IMR-90 (cell line): ENCODE measurements around the gene ITGA3. TPM values are rescaled to one million over a fixed set of nuclear protein-coding genes. Genes with fewer than 3 reads are reported as not detected.
A peak's percentile ranks its signal among the peaks of the same experiment; 100 is the strongest.

Experiments used
- ATAC-seq: fragments of 200-7000 bp; cut with Tn5 transposase; 2 replicates; pipeline ENCODE4 v1.9.1; 2020; ENCODE audit warnings: low read depth, mild to moderate bottlenecking, moderate library complexity
- BruUV-seq: library from RNA; stranded (reverse); fragments of 400-500 nt; replicated peaks from 2 replicates; lab custom pipeline; 2021; lab: Mats Ljungman, UMichigan
- CTCF ChIA-PET: fragments of 300-600 bp; formaldehyde crosslinking; extraction: SDS; loops from one replicate; lab custom pipeline; 2021; ENCODE audit warnings: antibody characterized with exemption; lab: Yijun Ruan, JAX
- POLR2A ChIA-PET: fragments of 300-600 bp; sonication (Branson Sonifier 250); formaldehyde crosslinking; loops from one replicate; lab custom pipeline; 2022; ENCODE audit warnings: antibody characterized with exemption; ENCODE audit not compliant: unreplicated experiment; lab: Charles Lee
- DNase-seq: peaks from one replicate; pipeline ENCODE4 v3.0.0; 2013
- H2AFZ ChIP-seq: replicated peaks from 2 replicates; pipeline ENCODE3; 2013; ENCODE audit warnings: low read length, mild to moderate bottlenecking; ENCODE audit not compliant: poor library complexity
- H2AK5ac ChIP-seq: 2 replicates; pipeline ENCODE4 v1.6.1; 2013; ENCODE audit warnings: low read depth, low read length, inconsistent platforms
- H2AK9ac ChIP-seq: replicated peaks from 2 replicates; pipeline ENCODE3; 2013; ENCODE audit warnings: mild to moderate bottlenecking, low read depth, low read length, moderate library complexity; ENCODE audit not compliant: poor library complexity
- H2BK120ac ChIP-seq: 2 replicates; pipeline ENCODE4 v1.6.1; 2013; ENCODE audit warnings: low read depth, low read length, inconsistent platforms
- H2BK15ac ChIP-seq: 3 replicates; pipeline ENCODE4 v1.6.1; 2013; ENCODE audit warnings: low read depth, low read length, inconsistent platforms
- H2BK20ac ChIP-seq: 2 replicates; pipeline ENCODE4 v1.6.1; 2013; ENCODE audit warnings: low read depth, mild to moderate bottlenecking, inconsistent platforms, low read length, moderate library complexity
- H2BK5ac ChIP-seq: 2 replicates; pipeline ENCODE4 v1.6.1; 2013; ENCODE audit warnings: mild to moderate bottlenecking, low read depth, low read length, inconsistent platforms; ENCODE audit not compliant: poor library complexity, severe bottlenecking
- H3K14ac ChIP-seq: replicated peaks from 2 replicates; pipeline ENCODE4 v1.6.1; 2013; ENCODE audit warnings: low read depth, low read length, inconsistent platforms
- H3K18ac ChIP-seq: 2 replicates; pipeline ENCODE4 v1.6.1; 2013; ENCODE audit warnings: low read depth, low read length, control low read depth
- H3K23ac ChIP-seq: 2 replicates; pipeline ENCODE4 v1.6.1; 2013; ENCODE audit warnings: low read depth, low read length, inconsistent platforms
- H3K27ac ChIP-seq: 2 replicates; pipeline ENCODE4 v1.5.1; 2013; ENCODE audit warnings: mild to moderate bottlenecking, control low read depth, low read length; ENCODE audit not compliant: insufficient read depth
- H3K27me3 ChIP-seq: 2 replicates; pipeline ENCODE4 v1.6.1; 2013; ENCODE audit warnings: low read length; ENCODE audit not compliant: control insufficient read depth, insufficient read depth
- H3K36me3 ChIP-seq: 2 replicates; pipeline ENCODE4 v1.6.1; 2013; ENCODE audit warnings: low read length, mixed read lengths; ENCODE audit not compliant: control insufficient read depth, insufficient read depth
- H3K4ac ChIP-seq: 2 replicates; pipeline ENCODE4 v1.6.1; 2013; ENCODE audit warnings: low read depth, low read length, inconsistent platforms
- H3K4me1 ChIP-seq: 2 replicates; pipeline ENCODE4 v1.6.1; 2013; ENCODE audit warnings: low read length, mixed read lengths; ENCODE audit not compliant: control insufficient read depth, insufficient read depth
- H3K4me2 ChIP-seq: 2 replicates; pipeline ENCODE4 v1.6.1; 2013; ENCODE audit warnings: low read depth, mild to moderate bottlenecking, control low read depth, low read length, moderate library complexity
- H3K4me3 ChIP-seq: 2 replicates; pipeline ENCODE4 v1.5.1; 2013; ENCODE audit warnings: low read depth, mild to moderate bottlenecking, control low read depth, low read length, moderate library complexity; ENCODE audit not compliant: insufficient read depth
- H3K56ac ChIP-seq: 2 replicates; pipeline ENCODE4 v1.6.1; 2013; ENCODE audit warnings: low read length, inconsistent platforms; ENCODE audit not compliant: insufficient read depth; ENCODE audit errors: extremely low read depth
- H3K79me1 ChIP-seq, 2 experiments: 2 replicates each; pipeline ENCODE4 v1.6.1; 2013; ENCODE audit warnings: low read length in 2 of 2, inconsistent platforms in 1 of 2, low read depth in 1 of 2
- H3K9ac ChIP-seq: 2 replicates; pipeline ENCODE4 v1.6.1; 2013; ENCODE audit warnings: low read depth, low read length, control low read depth
- H3K9me1 ChIP-seq: 2 replicates; pipeline ENCODE4 v1.6.1; 2013; ENCODE audit warnings: low read length, inconsistent platforms; ENCODE audit not compliant: insufficient read depth
- H3K9me3 ChIP-seq: 2 replicates; pipeline ENCODE4 v1.6.1; 2013; ENCODE audit warnings: low read length; ENCODE audit not compliant: control insufficient read depth, insufficient read depth
- H4K20me1 ChIP-seq: 2 replicates; pipeline ENCODE4 v1.6.1; 2013; ENCODE audit warnings: low read length, inconsistent platforms; ENCODE audit not compliant: insufficient read depth
- H4K5ac ChIP-seq: 2 replicates; pipeline ENCODE4 v1.6.1; 2013; ENCODE audit warnings: mild to moderate bottlenecking, low read depth, low read length, control low read depth
- H4K8ac ChIP-seq, 2 experiments: 2 replicates each; pipeline ENCODE4 v1.6.1; 2013; ENCODE audit warnings: low read depth in 2 of 2, low read length in 2 of 2, control low read depth in 1 of 2, inconsistent platforms in 1 of 2
- H4K91ac ChIP-seq: 2 replicates; pipeline ENCODE4 v1.6.1; 2013; ENCODE audit warnings: low read depth, low read length, inconsistent platforms; ENCODE audit not compliant: insufficient read depth
- BHLHE40 ChIP-seq: fragments of 150-350 bp; IDR thresholded peaks from 2 replicates; pipeline ENCODE4 v1.6.1; 2016; ENCODE audit warnings: mild to moderate bottlenecking, low read depth, low read length
- CEBPB ChIP-seq: IDR thresholded peaks from 2 replicates; pipeline ENCODE4 v1.6.1; 2012; ENCODE audit warnings: low read depth, low read length, improper control_type of control experiment
- CHD1 ChIP-seq: IDR thresholded peaks from 2 replicates; pipeline ENCODE4 v1.6.1; 2012; ENCODE audit warnings: low read depth, low read length, improper control_type of control experiment
- MAFK ChIP-seq: IDR thresholded peaks from 2 replicates; pipeline ENCODE4 v1.6.1; 2012; ENCODE audit warnings: low read depth, low read length, improper control_type of control experiment
- MAZ ChIP-seq: IDR thresholded peaks from 2 replicates; pipeline ENCODE4 v1.6.1; 2012; ENCODE audit warnings: low read depth, mild to moderate bottlenecking, low read length, improper control_type of control experiment, moderate library complexity, borderline replicate concordance
- NFE2L2 ChIP-seq: fragments of 150-350 bp; IDR thresholded peaks from 2 replicates; pipeline ENCODE4 v1.6.1; 2016; ENCODE audit warnings: low read depth, mild to moderate bottlenecking, low read length
- POLR2A ChIP-seq: IDR thresholded peaks from 2 replicates; pipeline ENCODE4 v1.6.1; 2012; ENCODE audit warnings: mild to moderate bottlenecking, low read depth, low read length
- RAD21 ChIP-seq: IDR thresholded peaks from 2 replicates; pipeline ENCODE4 v1.6.1; 2012; ENCODE audit warnings: low read length, improper control_type of control experiment
- RCOR1 ChIP-seq: IDR thresholded peaks from 2 replicates; pipeline ENCODE4 v1.6.1; 2012; ENCODE audit warnings: mild to moderate bottlenecking, low read length, improper control_type of control experiment; ENCODE audit not compliant: insufficient replicate concordance
- SMC3 ChIP-seq: fragments of 150-350 bp; IDR thresholded peaks from 2 replicates; pipeline ENCODE4 v1.6.1; 2016; ENCODE audit warnings: low read depth, mild to moderate bottlenecking, antibody characterized with exemption, low read length, moderate library complexity
- whole genome bisulfite sequencing, 2 experiments: methylation state at CpG; one replicate each; pipeline versions ENCODE4 v1.1.5 to v1.1.7; 2013; ENCODE audit warnings: missing lambda C conversion rate in 2 of 2; ENCODE audit not compliant: insufficient read length in 1 of 2; ENCODE audit errors: extremely low coverage in 2 of 2; 5-methylcytosine and 5-hydroxymethylcytosine counted together
- dilution Hi-C: fragments of 300-500 bp; cut with HindIII; formaldehyde crosslinking; loops from one replicate; pipeline ENCODE4 v1.14.3; 2018; ENCODE audit warnings: low sequenced_read_pairs; ENCODE audit not compliant: unreplicated experiment
- in situ Hi-C: fragments of 300-500 bp; cut with MboI; formaldehyde crosslinking; loops from 3 replicates; pipeline ENCODE4 v1.14.3; 2019; ENCODE audit warnings: low sequenced_read_pairs, inconsistent platforms, mixed read lengths
- intact Hi-C: fragments of 100-400 bp; cut with micrococcal nuclease; formaldehyde crosslinking; loops from 2 replicates; pipeline ENCODE4 v1.10.0; 2022
- polyA plus RNA-seq, 3 experiments: library from polyadenylated mRNA; depleted of rRNA; stranded (reverse); fragments of >200 nt; gene quantifications; 2 replicates each; pipeline ENCODE4 v1.2.3, GENCODE V29; 2012; ENCODE audit warnings: low replicate concordance in 1 of 3
- total RNA-seq: library from RNA; depleted of rRNA; stranded (reverse); fragments of >200 nt; gene quantifications from 2 replicates; pipeline ENCODE4 v1.2.3, GENCODE V29; 2012
- TF ChIP-seq, protein P1 (sequence below): conservative IDR thresholded peaks from 2 replicates; pipeline ENCODE4 v1.5.1; 2012; ENCODE audit warnings: mild to moderate bottlenecking, low read depth, low read length, improper control_type of control experiment
- TF ChIP-seq, protein P2 (sequence below): fragments of 150-350 bp; IDR thresholded peaks from 2 replicates; pipeline ENCODE4 v1.6.1; 2017; ENCODE audit warnings: mild to moderate bottlenecking, antibody characterized with exemption, low read length, low read depth

ITGA3 gene
- total and polyA plus RNA-seq, 2 of the 4 experiments (the other 2 are of a cell fraction), result 78.0 to 202 TPM

DNA sequence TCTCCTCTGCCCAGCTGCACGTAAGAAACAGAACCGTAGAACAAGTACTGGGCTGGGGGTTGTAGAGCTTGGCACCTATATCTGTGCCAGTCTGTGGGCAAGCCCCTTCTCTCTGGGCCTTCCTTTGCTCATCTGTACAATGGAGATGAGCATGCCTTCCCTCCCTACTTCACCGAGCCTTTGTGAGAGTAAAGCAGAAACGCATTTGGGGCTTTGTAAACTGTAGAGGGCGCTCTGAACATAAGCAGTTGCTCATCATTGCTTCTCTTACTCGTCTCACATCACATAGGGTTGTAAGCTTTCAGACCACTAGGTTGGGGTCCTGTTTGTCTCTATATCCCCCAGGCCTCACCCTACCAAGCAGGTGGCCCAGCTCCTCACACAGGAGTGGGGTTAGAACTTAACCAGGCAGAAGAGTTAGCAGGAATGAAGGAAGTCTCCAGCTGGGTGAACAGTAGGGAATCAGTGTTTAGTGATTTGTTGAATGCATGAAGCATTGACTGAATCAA is 59.0 kb downstream of the ITGA3 start:
- no peak overlapping the region for H2BK15ac ChIP-seq
- intact Hi-C loops (loop anchor here (1.0 kb wide), 2 partner anchors 36 to 46 kb away; no protein-coding TSS in a partner anchor), in situ Hi-C loops (no loop called here), dilution Hi-C loops (no loop called here)
- H3K27me3 ChIP-seq, result no peaks in the 10 kb centered on the region
- CTCF ChIA-PET, result interaction anchor here (0.6 to 1.9 kb wide), 3 partner anchors 9 to 183 kb away, joined by 3 to 10 read pairs (median 4); no protein-coding TSS in a partner anchor
- H4K20me1 ChIP-seq, result no peaks in the 10 kb centered on the region
- no peak overlapping the region for H4K5ac ChIP-seq
- ATAC-seq (peak; percentile 50), DNase-seq (peak; percentile 70)
- no peak overlapping the region for H3K9ac ChIP-seq
- H3K27ac ChIP-seq, result no peak overlapping the region
- H4K8ac ChIP-seq, result no peak overlapping the region
- H3K18ac ChIP-seq, result no peak overlapping the region
- peaks cover 3% of the 10 kb centered on the region for H3K4me1 ChIP-seq
- POLR2A ChIA-PET, result no interaction called here
- peak overlapping the region; percentile 38; the same call in 1 of the 2 replicates for H2AK5ac ChIP-seq
- H2BK20ac ChIP-seq, result no peak overlapping the region
- H3K4me3 ChIP-seq, result no peak overlapping the region
- no peaks in the 10 kb centered on the region; the same call in 1 of the 2 replicates for H3K9me1 ChIP-seq
- no peaks in the 10 kb centered on the region for H3K79me1 ChIP-seq
- no peak overlapping the region for H4K91ac ChIP-seq
- H3K36me3 ChIP-seq, result peaks cover 14% of the 10 kb centered on the region; the same call in 1 of the 2 replicates
- peak overlapping the region; percentile 37 for H2AFZ ChIP-seq
- no peak overlapping the region for H3K56ac ChIP-seq
- no peak overlapping the region for H2BK5ac ChIP-seq
- no peak overlapping the region for H3K4me2 ChIP-seq
- no peak overlapping the region for H3K23ac ChIP-seq
- no peak overlapping the region for H2BK120ac ChIP-seq
- BruUV-seq, result no TSS peak
- no peaks in the 10 kb centered on the region for H3K9me3 ChIP-seq
- no peak overlapping the region for H3K4ac ChIP-seq
- TF ChIP-seq, protein P1, sequence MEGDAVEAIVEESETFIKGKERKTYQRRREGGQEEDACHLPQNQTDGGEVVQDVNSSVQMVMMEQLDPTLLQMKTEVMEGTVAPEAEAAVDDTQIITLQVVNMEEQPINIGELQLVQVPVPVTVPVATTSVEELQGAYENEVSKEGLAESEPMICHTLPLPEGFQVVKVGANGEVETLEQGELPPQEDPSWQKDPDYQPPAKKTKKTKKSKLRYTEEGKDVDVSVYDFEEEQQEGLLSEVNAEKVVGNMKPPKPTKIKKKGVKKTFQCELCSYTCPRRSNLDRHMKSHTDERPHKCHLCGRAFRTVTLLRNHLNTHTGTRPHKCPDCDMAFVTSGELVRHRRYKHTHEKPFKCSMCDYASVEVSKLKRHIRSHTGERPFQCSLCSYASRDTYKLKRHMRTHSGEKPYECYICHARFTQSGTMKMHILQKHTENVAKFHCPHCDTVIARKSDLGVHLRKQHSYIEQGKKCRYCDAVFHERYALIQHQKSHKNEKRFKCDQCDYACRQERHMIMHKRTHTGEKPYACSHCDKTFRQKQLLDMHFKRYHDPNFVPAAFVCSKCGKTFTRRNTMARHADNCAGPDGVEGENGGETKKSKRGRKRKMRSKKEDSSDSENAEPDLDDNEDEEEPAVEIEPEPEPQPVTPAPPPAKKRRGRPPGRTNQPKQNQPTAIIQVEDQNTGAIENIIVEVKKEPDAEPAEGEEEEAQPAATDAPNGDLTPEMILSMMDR, result peak; percentile 64
- TF ChIP-seq CHD1 (no peak), MAZ (no peak), RAD21 (peak; percentile 68), CEBPB (no peak), NFE2L2 (no peak), MAFK (no peak), RCOR1 (no peak), POLR2A (no peak), BHLHE40 (no peak), SMC3 (peak; percentile 52)
- TF ChIP-seq, protein P2, sequence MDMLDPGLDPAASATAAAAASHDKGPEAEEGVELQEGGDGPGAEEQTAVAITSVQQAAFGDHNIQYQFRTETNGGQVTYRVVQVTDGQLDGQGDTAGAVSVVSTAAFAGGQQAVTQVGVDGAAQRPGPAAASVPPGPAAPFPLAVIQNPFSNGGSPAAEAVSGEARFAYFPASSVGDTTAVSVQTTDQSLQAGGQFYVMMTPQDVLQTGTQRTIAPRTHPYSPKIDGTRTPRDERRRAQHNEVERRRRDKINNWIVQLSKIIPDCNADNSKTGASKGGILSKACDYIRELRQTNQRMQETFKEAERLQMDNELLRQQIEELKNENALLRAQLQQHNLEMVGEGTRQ, result no peak
- peak overlapping the region; percentile 18 for H2AK9ac ChIP-seq
- H3K14ac ChIP-seq, result no peak overlapping the region
- WGBS, 2 experiments, result no CpG with 5 or more reads among the region's 6 CpGs
